Endothelial cell (in vitro differentiated cells): ENCODE results near the gene NRDC. TPM values are rescaled to one million over a fixed set of nuclear protein-coding genes. Genes with fewer than 3 reads are reported as not detected.

Experiments used
- DNase-seq: peaks from one replicate; pipeline ENCODE4 v3.0.0; 2021; ENCODE audit warnings: low spot score
- H3K27ac Mint-ChIP-seq: one replicate; pipeline ENCODE4 v1.8.0; 2021; ENCODE audit warnings: mixed read lengths, inconsistent platforms; ENCODE audit not compliant: unreplicated experiment
- H3K27me3 Mint-ChIP-seq: one replicate; pipeline ENCODE4 v1.8.0; 2021; ENCODE audit warnings: mild to moderate bottlenecking, moderate library complexity, mixed read lengths, inconsistent platforms; ENCODE audit not compliant: unreplicated experiment
- H3K36me3 Mint-ChIP-seq: one replicate; pipeline ENCODE4 v1.8.0; 2021; ENCODE audit warnings: mild to moderate bottlenecking, low read depth, mixed read lengths, inconsistent platforms; ENCODE audit not compliant: unreplicated experiment
- H3K4me1 Mint-ChIP-seq: one replicate; pipeline ENCODE4 v1.8.0; 2021; ENCODE audit warnings: mild to moderate bottlenecking, mixed read lengths, inconsistent platforms; ENCODE audit not compliant: unreplicated experiment
- H3K4me3 Mint-ChIP-seq: one replicate; pipeline ENCODE4 v1.8.0; 2021; ENCODE audit warnings: mild to moderate bottlenecking, mixed read lengths, inconsistent platforms; ENCODE audit not compliant: unreplicated experiment
- H3K9me3 Mint-ChIP-seq: one replicate; pipeline ENCODE4 v1.8.0; 2021; ENCODE audit warnings: mixed read lengths, inconsistent platforms; ENCODE audit not compliant: unreplicated experiment
- total RNA-seq: library from RNA; stranded (reverse); fragmentation: NEBNext Ultra II Directional; extraction: Animal tissue kit (Norgen Biotek cat#: 25700); gene quantifications from one replicate; pipeline ENCODE4 v1.2.1, GENCODE V29; 2021; ENCODE audit not compliant: unreplicated experiment
- TF ChIP-seq, protein P1 (sequence below): fragments of 200-600 bp; sonication (generic); IDR thresholded peaks from one replicate; pipeline ENCODE4 v1.5.0; 2021; ENCODE audit warnings: antibody characterized with exemption; ENCODE audit not compliant: unreplicated experiment

NRDC gene
- total RNA-seq, 1 donor from 2014 or later, result 135 TPM

DNA sequence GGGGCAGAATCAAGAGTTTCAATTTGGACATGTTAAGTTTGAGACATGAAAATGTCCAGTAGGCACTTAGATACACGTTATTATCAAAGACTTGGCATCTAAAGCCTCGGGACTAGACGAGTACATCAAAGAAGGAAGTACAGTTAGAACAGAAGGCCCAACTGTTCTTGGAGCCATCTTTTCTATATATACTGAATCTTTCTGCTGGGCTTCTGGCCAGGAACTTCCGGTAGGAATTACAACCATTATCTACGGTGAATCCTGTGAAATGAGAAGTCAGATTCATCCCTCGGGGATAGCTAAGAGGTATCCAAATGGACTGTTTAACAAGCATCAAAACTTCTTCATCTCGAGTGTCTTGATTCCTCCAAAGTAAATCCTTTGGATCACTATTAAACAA is 34.4 kb upstream of the NRDC start:
- Mint-ChIP-seq H3K36me3 (no peaks in the 10 kb centered on the region), H3K9me3 (no peaks in the 10 kb centered on the region), H3K4me3 (no peak overlapping the region), H3K27ac (no peak overlapping the region), H3K4me1 (peaks cover 16% of the 10 kb centered on the region), H3K27me3 (peaks cover 4% of the 10 kb centered on the region)
- TF ChIP-seq, protein P1, sequence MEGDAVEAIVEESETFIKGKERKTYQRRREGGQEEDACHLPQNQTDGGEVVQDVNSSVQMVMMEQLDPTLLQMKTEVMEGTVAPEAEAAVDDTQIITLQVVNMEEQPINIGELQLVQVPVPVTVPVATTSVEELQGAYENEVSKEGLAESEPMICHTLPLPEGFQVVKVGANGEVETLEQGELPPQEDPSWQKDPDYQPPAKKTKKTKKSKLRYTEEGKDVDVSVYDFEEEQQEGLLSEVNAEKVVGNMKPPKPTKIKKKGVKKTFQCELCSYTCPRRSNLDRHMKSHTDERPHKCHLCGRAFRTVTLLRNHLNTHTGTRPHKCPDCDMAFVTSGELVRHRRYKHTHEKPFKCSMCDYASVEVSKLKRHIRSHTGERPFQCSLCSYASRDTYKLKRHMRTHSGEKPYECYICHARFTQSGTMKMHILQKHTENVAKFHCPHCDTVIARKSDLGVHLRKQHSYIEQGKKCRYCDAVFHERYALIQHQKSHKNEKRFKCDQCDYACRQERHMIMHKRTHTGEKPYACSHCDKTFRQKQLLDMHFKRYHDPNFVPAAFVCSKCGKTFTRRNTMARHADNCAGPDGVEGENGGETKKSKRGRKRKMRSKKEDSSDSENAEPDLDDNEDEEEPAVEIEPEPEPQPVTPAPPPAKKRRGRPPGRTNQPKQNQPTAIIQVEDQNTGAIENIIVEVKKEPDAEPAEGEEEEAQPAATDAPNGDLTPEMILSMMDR, result no peak
- no peak for DNase-seq

DNA sequence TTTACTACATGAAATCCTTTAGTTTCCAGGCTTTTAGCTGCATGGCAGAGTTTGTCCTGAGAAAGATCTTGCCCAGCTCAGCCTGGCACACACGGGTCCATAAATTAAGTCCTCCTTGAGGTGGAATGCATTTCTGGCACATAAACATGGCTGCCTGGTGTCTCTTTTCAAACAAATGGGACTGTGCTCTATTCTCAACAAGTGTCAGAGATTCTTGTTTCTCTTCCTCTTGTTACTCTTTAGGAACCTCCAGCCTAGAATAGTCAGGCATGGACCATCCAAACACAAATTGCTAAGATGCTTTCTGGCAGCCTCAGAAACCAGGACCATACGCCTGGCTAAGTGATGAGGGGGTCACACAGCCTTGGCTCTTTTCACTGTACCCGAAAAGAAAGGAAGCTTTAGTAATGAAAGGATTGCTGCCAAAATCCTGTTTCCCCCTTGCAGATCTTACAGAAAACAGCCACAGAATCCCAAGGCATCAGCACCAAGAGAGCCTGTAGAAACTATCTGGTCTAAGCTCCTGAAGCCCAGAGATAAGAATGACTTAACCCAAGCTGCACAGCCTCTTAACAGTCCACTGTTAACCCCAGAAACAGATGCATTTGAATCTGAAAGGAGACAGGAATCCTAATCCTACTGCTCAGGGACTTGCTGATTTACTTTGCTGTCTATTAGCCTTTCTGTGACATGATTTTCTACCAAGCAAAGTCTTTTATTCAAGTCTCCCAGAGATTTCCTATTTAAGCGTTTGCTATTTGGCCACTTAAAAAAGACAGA is 31.9 kb upstream of the NRDC start:
- H3K4me1 Mint-ChIP-seq, result peaks cover 30% of the 10 kb centered on the region
- H3K4me3 Mint-ChIP-seq, result no peak overlapping the region
- H3K27ac Mint-ChIP-seq, result no peak overlapping the region
- H3K9me3 Mint-ChIP-seq, result peaks cover 17% of the 10 kb centered on the region
- TF ChIP-seq, protein P1, result no peak
- H3K36me3 Mint-ChIP-seq, result peaks cover 17% of the 10 kb centered on the region
- no peak for DNase-seq
- peaks cover 12% of the 10 kb centered on the region for H3K27me3 Mint-ChIP-seq

DNA sequence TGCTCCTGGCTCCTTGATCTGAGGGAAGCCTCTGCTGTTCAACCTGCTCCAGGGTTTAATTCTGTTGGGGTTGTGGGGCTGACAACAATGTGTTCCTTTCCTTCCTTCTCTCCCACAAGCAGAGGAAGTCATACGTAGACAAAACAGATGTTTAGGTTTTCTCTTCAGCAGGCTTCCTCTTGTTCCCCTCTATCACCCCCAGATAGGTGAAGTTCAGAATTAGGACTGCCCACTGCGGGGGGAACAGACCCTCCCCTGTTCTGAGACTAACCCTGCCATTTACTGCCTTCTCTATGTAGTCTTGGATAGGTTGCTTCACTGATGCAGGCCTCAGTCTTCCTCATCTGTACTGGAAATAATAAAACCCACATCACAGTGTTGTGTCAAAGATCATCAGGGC is 30.0 kb upstream of the NRDC start:
- H3K4me3 Mint-ChIP-seq, result no peak overlapping the region
- peaks cover 12% of the 10 kb centered on the region for H3K27me3 Mint-ChIP-seq
- H3K27ac Mint-ChIP-seq, result peak overlapping the region; percentile 44
- no peak for DNase-seq
- peaks cover 38% of the 10 kb centered on the region for H3K4me1 Mint-ChIP-seq
- H3K9me3 Mint-ChIP-seq, result peaks cover 17% of the 10 kb centered on the region
- H3K36me3 Mint-ChIP-seq, result peaks cover 17% of the 10 kb centered on the region
- TF ChIP-seq, protein P1, result no peak

DNA sequence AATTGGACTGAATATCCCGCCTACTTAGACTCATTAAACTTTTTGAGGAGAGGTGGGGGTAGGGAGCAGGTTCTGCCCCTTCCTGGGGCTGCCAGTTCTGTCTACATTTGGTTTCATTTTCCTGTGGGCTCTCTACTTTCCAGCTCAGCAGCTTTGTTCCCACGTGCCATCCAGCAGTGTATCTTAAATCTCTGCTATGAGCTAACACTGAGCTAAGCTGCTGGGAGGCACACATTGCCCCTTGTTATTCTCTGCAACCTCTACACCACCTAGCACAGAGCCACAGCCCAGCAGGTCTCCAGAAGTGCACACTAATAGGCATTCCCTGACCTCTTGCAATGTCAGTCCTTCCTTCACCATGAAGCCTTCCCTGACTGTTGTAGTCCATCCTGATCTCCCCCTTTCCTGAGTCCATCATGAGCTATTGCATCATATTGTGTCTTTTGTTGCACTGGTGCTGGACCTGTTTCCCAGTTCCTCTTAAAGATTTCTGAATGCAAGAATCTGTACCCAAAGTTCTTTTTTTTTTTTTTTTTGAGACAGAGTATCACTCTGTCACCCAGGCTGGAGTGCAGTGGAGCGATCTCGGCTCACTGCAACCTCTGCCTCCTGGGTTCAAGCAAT is 28.7 kb upstream of the NRDC start:
- peaks cover 17% of the 10 kb centered on the region for H3K36me3 Mint-ChIP-seq
- DNase-seq, result no peak
- H3K9me3 Mint-ChIP-seq, result peaks cover 17% of the 10 kb centered on the region
- H3K27ac Mint-ChIP-seq, result peak overlapping the region; percentile 15
- TF ChIP-seq, protein P1, result no peak
- H3K4me3 Mint-ChIP-seq, result peak overlapping the region; percentile 18
- peaks cover 12% of the 10 kb centered on the region for H3K27me3 Mint-ChIP-seq
- peaks cover 38% of the 10 kb centered on the region for H3K4me1 Mint-ChIP-seq
